WTC11 (cell line): ENCODE results near the gene GJD2. TPM values are rescaled to one million over a fixed set of nuclear protein-coding genes. Genes with fewer than 3 reads are reported as not detected.

Experiments
- ATAC-seq: fragments of 200-7000 bp; cut with Tn5 transposase; 2 replicates; pipeline ENCODE4 v1.10.0; 2021; ENCODE audit warnings: mild to moderate bottlenecking, moderate library complexity
- CTCF ChIA-PET: fragments of 300-600 bp; sonication (Branson Sonifier 250); formaldehyde crosslinking; loops from one replicate; lab custom pipeline; 2021; ENCODE audit warnings: antibody characterized with exemption; lab: Charles Lee
- POLR2A ChIA-PET: fragments of 350-600 bp; sonication (Branson Sonifier 250); formaldehyde crosslinking; loops from one replicate; lab custom pipeline; 2021; ENCODE audit warnings: antibody characterized with exemption; lab: Charles Lee
- DNase-seq: peaks from one replicate; pipeline ENCODE4 v3.0.0; 2021; ENCODE audit warnings: low spot score
- H3K27ac Mint-ChIP-seq: 2 replicates; pipeline ENCODE4 v1.8.0; 2021; ENCODE audit warnings: mixed read lengths
- H3K27me3 Mint-ChIP-seq: 2 replicates; pipeline ENCODE4 v1.8.0; 2021; ENCODE audit warnings: low read depth, mild to moderate bottlenecking, moderate library complexity, mixed read lengths
- H3K36me3 Mint-ChIP-seq: 2 replicates; pipeline ENCODE4 v1.8.0; 2021; ENCODE audit warnings: mixed read lengths
- H3K4me1 Mint-ChIP-seq: 2 replicates; pipeline ENCODE4 v1.8.0; 2022; ENCODE audit warnings: mixed read lengths
- H3K4me3 Mint-ChIP-seq: 2 replicates; pipeline ENCODE4 v1.8.0; 2021; ENCODE audit warnings: mild to moderate bottlenecking, moderate library complexity, mixed read lengths
- H3K9me3 Mint-ChIP-seq: 2 replicates; pipeline ENCODE4 v1.8.0; 2021; ENCODE audit warnings: mixed read lengths
- CBFB ChIP-seq: sonication (generic); formaldehyde crosslinking; IDR thresholded peaks from 2 replicates; pipeline ENCODE4 v1.8.1; 2022; ENCODE audit warnings: mild to moderate bottlenecking, low read depth, missing genetic modification reagents
- EMX1 ChIP-seq: fragments of 250-450 bp; sonication (Bioruptor Pico); IDR thresholded peaks from 2 replicates; pipeline ENCODE4 v1.8.0; 2021; ENCODE audit warnings: mild to moderate bottlenecking
- FOXP1 ChIP-seq: sonication (generic); formaldehyde crosslinking; IDR thresholded peaks from 2 replicates; pipeline ENCODE4 v1.8.0; 2022; ENCODE audit warnings: missing genetic modification reagents, mild to moderate bottlenecking, moderate library complexity, borderline replicate concordance
- GRHL2 ChIP-seq: fragments of 250-450 bp; sonication (Bioruptor Pico); IDR thresholded peaks from 2 replicates; pipeline ENCODE4 v1.8.0; 2022; ENCODE audit warnings: mild to moderate bottlenecking, moderate library complexity; ENCODE audit not compliant: insufficient replicate concordance, severe bottlenecking
- MXD4 ChIP-seq: fragments of 250-450 bp; sonication (Bioruptor Pico); IDR thresholded peaks from 2 replicates; pipeline ENCODE4 v1.8.0; 2021; ENCODE audit warnings: mild to moderate bottlenecking, moderate library complexity, borderline replicate concordance
- MYBL2 ChIP-seq: sonication (generic); formaldehyde crosslinking; IDR thresholded peaks from 2 replicates; pipeline ENCODE4 v1.8.1; 2023; ENCODE audit warnings: mild to moderate bottlenecking, moderate library complexity, missing genetic modification reagents
- RELA ChIP-seq: sonication (generic); formaldehyde crosslinking; IDR thresholded peaks from 2 replicates; pipeline ENCODE4 v1.8.1; 2022; ENCODE audit warnings: missing genetic modification reagents, mild to moderate bottlenecking, borderline replicate concordance
- SMAD4 ChIP-seq: sonication (generic); formaldehyde crosslinking; IDR thresholded peaks from 2 replicates; pipeline ENCODE4 v1.8.0; 2022; ENCODE audit warnings: mild to moderate bottlenecking, missing genetic modification reagents
- TP53 ChIP-seq: sonication (generic); formaldehyde crosslinking; IDR thresholded peaks from 2 replicates; pipeline ENCODE4 v1.8.1; 2023; ENCODE audit warnings: mild to moderate bottlenecking, missing genetic modification reagents
- ZNF396 ChIP-seq: fragments of 250-450 bp; sonication (Bioruptor Pico); IDR thresholded peaks from 2 replicates; pipeline ENCODE4 v1.8.0; 2021; ENCODE audit warnings: mild to moderate bottlenecking, moderate library complexity, borderline replicate concordance
- ZNF416 ChIP-seq: fragments of 250-450 bp; sonication (Bioruptor Pico); IDR thresholded peaks from 2 replicates; pipeline ENCODE4 v1.9.0; 2021; ENCODE audit warnings: mild to moderate bottlenecking, inconsistent platforms
- total RNA-seq: library from RNA; stranded (reverse); gene quantifications from 3 replicates; pipeline ENCODE4 v1.2.3, GENCODE V29; 2021
- TF ChIP-seq, protein P1 (sequence below): fragments of 250-450 bp; sonication (Bioruptor Pico); IDR thresholded peaks from 2 replicates; pipeline ENCODE4 v2.1.2; 2022; ENCODE audit warnings: mild to moderate bottlenecking, moderate library complexity
- TF ChIP-seq, protein P2 (sequence below): fragments of 200-600 bp; IDR thresholded peaks from 2 replicates; pipeline ENCODE4 v1.8.0; 2022; ENCODE audit warnings: antibody characterized with exemption
- TF ChIP-seq, protein P3 (sequence below): fragments of 250-450 bp; sonication (Bioruptor Pico); IDR thresholded peaks from 2 replicates; pipeline ENCODE4 v1.9.0; 2021; ENCODE audit warnings: mild to moderate bottlenecking
- TF ChIP-seq, protein P4 (sequence below): fragments of 250-450 bp; sonication (Bioruptor Pico); IDR thresholded peaks from 2 replicates; pipeline ENCODE4 v1.8.0; 2021; ENCODE audit warnings: mild to moderate bottlenecking
- TF ChIP-seq, protein P5 (sequence below): sonication (generic); formaldehyde crosslinking; IDR thresholded peaks from 2 replicates; pipeline ENCODE4 v1.8.1; 2023; ENCODE audit warnings: mild to moderate bottlenecking, missing genetic modification reagents
- TF ChIP-seq, protein P6 (sequence below): fragments of 250-450 bp; sonication (Bioruptor Pico); IDR thresholded peaks from 2 replicates; pipeline ENCODE4 v1.9.0; 2021; ENCODE audit warnings: mild to moderate bottlenecking, borderline replicate concordance
- TF ChIP-seq, protein P7 (sequence below): fragments of 250-450 bp; sonication (Bioruptor Pico); conservative IDR thresholded peaks from 2 replicates; pipeline ENCODE4 v1.9.0; 2021; ENCODE audit warnings: mild to moderate bottlenecking
- TF ChIP-seq, protein P8 (sequence below): sonication (generic); formaldehyde crosslinking; IDR thresholded peaks from 2 replicates; pipeline ENCODE4 v1.8.1; 2022; ENCODE audit warnings: mild to moderate bottlenecking, moderate library complexity, missing genetic modification reagents

The GJD2 gene
- total RNA-seq, 1 experiment from 2014 or later = 0.22 TPM

DNA sequence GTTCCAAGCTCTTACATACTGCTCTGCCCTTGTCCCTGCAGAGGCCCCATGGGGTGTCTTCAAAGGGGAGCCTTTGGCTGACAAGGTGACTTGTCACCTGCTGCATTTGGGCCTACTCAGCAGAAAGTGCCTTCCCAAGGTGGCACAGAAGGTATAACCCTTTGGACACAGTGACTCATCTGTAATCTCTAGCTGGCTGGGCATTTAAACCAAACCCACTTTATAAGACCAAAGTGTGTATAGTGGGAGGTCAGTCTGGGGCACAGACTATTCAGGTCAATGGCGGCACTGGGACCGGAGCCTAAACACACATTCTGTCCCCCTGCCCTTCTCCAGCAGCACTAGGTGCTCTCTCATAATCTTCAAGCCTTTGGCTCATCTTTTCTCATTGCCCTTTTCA lies 35.1 kb downstream of the GJD2 start:
- Mint-ChIP-seq H3K27ac (no peak overlapping the region), H3K27me3 (no peaks in the 10 kb centered on the region; the same call in 1 of the 2 replicates), H3K4me1 (peaks cover 13% of the 10 kb centered on the region), H3K36me3 (no peaks in the 10 kb centered on the region), H3K4me3 (no peak overlapping the region), H3K9me3 (no peaks in the 10 kb centered on the region)
- ChIA-PET CTCF (interaction anchor here (3.1 kb wide), 1 partner anchor 11 kb away, joined by 17 read pairs; no protein-coding TSS in a partner anchor), POLR2A (no interaction called here)
- DNase-seq = no peak
- no peak for ATAC-seq
- TF ChIP-seq, protein P1, sequence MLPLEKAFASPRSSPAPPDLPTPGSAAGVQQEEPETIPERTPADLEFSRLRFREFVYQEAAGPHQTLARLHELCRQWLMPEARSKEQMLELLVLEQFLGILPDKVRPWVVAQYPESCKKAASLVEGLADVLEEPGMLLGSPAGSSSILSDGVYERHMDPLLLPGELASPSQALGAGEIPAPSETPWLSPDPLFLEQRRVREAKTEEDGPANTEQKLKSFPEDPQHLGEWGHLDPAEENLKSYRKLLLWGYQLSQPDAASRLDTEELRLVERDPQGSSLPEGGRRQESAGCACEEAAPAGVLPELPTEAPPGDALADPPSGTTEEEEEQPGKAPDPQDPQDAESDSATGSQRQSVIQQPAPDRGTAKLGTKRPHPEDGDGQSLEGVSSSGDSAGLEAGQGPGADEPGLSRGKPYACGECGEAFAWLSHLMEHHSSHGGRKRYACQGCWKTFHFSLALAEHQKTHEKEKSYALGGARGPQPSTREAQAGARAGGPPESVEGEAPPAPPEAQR (CRISPR knock-in tag) = no peak
- TF ChIP-seq ZNF396 = no peak
- TF ChIP-seq, protein P2, sequence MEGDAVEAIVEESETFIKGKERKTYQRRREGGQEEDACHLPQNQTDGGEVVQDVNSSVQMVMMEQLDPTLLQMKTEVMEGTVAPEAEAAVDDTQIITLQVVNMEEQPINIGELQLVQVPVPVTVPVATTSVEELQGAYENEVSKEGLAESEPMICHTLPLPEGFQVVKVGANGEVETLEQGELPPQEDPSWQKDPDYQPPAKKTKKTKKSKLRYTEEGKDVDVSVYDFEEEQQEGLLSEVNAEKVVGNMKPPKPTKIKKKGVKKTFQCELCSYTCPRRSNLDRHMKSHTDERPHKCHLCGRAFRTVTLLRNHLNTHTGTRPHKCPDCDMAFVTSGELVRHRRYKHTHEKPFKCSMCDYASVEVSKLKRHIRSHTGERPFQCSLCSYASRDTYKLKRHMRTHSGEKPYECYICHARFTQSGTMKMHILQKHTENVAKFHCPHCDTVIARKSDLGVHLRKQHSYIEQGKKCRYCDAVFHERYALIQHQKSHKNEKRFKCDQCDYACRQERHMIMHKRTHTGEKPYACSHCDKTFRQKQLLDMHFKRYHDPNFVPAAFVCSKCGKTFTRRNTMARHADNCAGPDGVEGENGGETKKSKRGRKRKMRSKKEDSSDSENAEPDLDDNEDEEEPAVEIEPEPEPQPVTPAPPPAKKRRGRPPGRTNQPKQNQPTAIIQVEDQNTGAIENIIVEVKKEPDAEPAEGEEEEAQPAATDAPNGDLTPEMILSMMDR = no peak
- TF ChIP-seq RELA (CRISPR knock-in tag) = no peak
- TF ChIP-seq, protein P3, sequence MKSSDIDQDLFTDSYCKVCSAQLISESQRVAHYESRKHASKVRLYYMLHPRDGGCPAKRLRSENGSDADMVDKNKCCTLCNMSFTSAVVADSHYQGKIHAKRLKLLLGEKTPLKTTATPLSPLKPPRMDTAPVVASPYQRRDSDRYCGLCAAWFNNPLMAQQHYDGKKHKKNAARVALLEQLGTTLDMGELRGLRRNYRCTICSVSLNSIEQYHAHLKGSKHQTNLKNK (CRISPR knock-in tag) = no peak
- no peak for TF ChIP-seq GRHL2 (CRISPR knock-in tag)
- TF ChIP-seq, protein P4, sequence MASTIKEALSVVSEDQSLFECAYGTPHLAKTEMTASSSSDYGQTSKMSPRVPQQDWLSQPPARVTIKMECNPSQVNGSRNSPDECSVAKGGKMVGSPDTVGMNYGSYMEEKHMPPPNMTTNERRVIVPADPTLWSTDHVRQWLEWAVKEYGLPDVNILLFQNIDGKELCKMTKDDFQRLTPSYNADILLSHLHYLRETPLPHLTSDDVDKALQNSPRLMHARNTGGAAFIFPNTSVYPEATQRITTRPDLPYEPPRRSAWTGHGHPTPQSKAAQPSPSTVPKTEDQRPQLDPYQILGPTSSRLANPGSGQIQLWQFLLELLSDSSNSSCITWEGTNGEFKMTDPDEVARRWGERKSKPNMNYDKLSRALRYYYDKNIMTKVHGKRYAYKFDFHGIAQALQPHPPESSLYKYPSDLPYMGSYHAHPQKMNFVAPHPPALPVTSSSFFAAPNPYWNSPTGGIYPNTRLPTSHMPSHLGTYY (CRISPR knock-in tag) = no peak
- TF ChIP-seq, protein P5, sequence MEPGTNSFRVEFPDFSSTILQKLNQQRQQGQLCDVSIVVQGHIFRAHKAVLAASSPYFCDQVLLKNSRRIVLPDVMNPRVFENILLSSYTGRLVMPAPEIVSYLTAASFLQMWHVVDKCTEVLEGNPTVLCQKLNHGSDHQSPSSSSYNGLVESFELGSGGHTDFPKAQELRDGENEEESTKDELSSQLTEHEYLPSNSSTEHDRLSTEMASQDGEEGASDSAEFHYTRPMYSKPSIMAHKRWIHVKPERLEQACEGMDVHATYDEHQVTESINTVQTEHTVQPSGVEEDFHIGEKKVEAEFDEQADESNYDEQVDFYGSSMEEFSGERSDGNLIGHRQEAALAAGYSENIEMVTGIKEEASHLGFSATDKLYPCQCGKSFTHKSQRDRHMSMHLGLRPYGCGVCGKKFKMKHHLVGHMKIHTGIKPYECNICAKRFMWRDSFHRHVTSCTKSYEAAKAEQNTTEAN (CRISPR knock-in tag) = no peak
- TF ChIP-seq, protein P6, sequence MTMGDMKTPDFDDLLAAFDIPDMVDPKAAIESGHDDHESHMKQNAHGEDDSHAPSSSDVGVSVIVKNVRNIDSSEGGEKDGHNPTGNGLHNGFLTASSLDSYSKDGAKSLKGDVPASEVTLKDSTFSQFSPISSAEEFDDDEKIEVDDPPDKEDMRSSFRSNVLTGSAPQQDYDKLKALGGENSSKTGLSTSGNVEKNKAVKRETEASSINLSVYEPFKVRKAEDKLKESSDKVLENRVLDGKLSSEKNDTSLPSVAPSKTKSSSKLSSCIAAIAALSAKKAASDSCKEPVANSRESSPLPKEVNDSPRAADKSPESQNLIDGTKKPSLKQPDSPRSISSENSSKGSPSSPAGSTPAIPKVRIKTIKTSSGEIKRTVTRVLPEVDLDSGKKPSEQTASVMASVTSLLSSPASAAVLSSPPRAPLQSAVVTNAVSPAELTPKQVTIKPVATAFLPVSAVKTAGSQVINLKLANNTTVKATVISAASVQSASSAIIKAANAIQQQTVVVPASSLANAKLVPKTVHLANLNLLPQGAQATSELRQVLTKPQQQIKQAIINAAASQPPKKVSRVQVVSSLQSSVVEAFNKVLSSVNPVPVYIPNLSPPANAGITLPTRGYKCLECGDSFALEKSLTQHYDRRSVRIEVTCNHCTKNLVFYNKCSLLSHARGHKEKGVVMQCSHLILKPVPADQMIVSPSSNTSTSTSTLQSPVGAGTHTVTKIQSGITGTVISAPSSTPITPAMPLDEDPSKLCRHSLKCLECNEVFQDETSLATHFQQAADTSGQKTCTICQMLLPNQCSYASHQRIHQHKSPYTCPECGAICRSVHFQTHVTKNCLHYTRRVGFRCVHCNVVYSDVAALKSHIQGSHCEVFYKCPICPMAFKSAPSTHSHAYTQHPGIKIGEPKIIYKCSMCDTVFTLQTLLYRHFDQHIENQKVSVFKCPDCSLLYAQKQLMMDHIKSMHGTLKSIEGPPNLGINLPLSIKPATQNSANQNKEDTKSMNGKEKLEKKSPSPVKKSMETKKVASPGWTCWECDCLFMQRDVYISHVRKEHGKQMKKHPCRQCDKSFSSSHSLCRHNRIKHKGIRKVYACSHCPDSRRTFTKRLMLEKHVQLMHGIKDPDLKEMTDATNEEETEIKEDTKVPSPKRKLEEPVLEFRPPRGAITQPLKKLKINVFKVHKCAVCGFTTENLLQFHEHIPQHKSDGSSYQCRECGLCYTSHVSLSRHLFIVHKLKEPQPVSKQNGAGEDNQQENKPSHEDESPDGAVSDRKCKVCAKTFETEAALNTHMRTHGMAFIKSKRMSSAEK = no peak
- no peak for TF ChIP-seq MXD4
- TF ChIP-seq CBFB (CRISPR knock-in tag) = no peak
- TF ChIP-seq FOXP1 (CRISPR knock-in tag) = no peak
- TF ChIP-seq, protein P7, sequence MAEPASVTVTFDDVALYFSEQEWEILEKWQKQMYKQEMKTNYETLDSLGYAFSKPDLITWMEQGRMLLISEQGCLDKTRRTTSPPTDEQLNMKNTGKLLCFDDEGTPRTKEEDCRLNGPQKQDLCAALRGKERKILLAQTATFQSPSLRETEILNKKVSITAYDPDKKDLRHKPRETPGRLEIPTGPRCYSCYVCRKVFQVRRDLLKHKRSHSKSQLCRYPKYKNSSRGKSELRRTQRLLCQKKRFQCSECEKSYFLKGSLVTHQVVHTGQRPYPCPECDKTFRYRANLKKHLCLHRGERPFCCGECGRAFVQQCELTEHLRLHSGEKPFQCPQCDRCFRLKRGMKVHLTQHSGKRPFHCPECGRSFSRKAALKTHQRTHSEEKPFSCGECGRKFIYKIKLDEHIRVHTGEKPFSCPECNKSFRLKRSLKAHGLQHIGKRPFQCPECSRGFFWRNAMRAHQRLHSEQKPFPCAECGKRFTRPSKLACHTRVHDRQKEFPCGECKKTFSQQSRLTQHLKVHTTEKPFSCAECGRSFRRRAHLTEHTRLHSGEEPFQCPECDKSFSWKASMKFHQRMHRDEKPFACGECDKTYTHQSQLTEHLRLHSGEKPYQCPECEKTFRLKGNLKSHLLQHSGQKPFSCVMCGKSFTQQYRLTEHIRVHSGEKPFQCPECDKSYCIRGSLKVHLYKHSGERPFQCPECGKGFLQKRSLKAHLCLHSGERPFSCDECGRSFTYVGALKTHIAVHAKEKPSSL (CRISPR knock-in tag) = no peak
- TF ChIP-seq, protein P8, sequence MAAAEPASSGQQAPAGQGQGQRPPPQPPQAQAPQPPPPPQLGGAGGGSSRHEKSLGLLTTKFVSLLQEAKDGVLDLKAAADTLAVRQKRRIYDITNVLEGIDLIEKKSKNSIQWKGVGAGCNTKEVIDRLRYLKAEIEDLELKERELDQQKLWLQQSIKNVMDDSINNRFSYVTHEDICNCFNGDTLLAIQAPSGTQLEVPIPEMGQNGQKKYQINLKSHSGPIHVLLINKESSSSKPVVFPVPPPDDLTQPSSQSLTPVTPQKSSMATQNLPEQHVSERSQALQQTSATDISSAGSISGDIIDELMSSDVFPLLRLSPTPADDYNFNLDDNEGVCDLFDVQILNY (CRISPR knock-in tag) = no peak
- no peak for TF ChIP-seq EMX1 (CRISPR knock-in tag)
- TF ChIP-seq MYBL2 (CRISPR knock-in tag) = no peak
- TF ChIP-seq SMAD4 (CRISPR knock-in tag) = no peak
- no peak for TF ChIP-seq ZNF416 (CRISPR knock-in tag)
- no peak for TF ChIP-seq TP53
- TF ChIP-seq, all 79 proteins: peak for 0
